Keratinocyte (primary cell): ENCODE results near the gene MEP1A. TPM values are rescaled to one million over a fixed set of nuclear protein-coding genes. Genes with fewer than 3 reads are reported as not detected.
"Not testable (repeated sequence)": the region's sequence is repeated elsewhere in the genome, so short reads cannot be mapped to it uniquely, and the experiment has no call there.

Experiments
- DNase-seq: peaks from one replicate; pipeline ENCODE4 v3.0.0-alpha.2; 2011; ENCODE audit warnings: low read depth, missing footprints, low spot score
- FAIRE-seq: peaks from 2 replicates; lab custom pipeline; 2011; peaks lifted over from hg19 to GRCh38; lab: Jason Lieb, UNC
- H2AFZ ChIP-seq: 2 replicates; pipeline ENCODE4 v1.6.0; 2012; ENCODE audit warnings: low read length, control low read depth, inconsistent platforms; ENCODE audit not compliant: control insufficient read depth
- H3K27ac ChIP-seq: 2 replicates; pipeline ENCODE4 v1.5.1; 2011; ENCODE audit warnings: low read length; ENCODE audit not compliant: control insufficient read depth, insufficient read depth
- H3K27me3 ChIP-seq: 3 replicates; pipeline ENCODE4 v1.6.0; 2011; ENCODE audit warnings: low read length; ENCODE audit not compliant: control insufficient read depth, insufficient read depth; ENCODE audit errors: extremely low read depth
- H3K36me3 ChIP-seq, 2 experiments: 2 replicates in 1 of 2; 3 replicates in 1 of 2; pipeline ENCODE4 v1.5.1; 2011; ENCODE audit warnings: low read length in 2 of 2, mild to moderate bottlenecking in 1 of 2; ENCODE audit not compliant: control insufficient read depth in 2 of 2, insufficient read depth in 2 of 2; ENCODE audit errors: extremely low read depth in 1 of 2
- H3K4me1 ChIP-seq: 3 replicates; pipeline ENCODE4 v1.5.1; 2011; ENCODE audit warnings: low read length; ENCODE audit not compliant: control insufficient read depth, insufficient read depth; ENCODE audit errors: extremely low read depth
- H3K4me2 ChIP-seq: 3 replicates; pipeline ENCODE4 v1.6.0; 2011; ENCODE audit warnings: low read depth, low read length; ENCODE audit not compliant: control insufficient read depth, insufficient read depth; ENCODE audit errors: extremely low read depth
- H3K4me3 ChIP-seq, 3 experiments: fragments of 200-600 bp in 1 of 3; sonication (generic) in 1 of 3; 2 replicates in 2 of 3; 3 replicates in 1 of 3; pipeline ENCODE4 v1.5.1; 2011 to 2016; ENCODE audit warnings: low read length in 3 of 3, mild to moderate bottlenecking in 3 of 3, control low read depth in 2 of 3, inconsistent platforms in 1 of 3, low read depth in 1 of 3, mixed read lengths in 1 of 3, mixed run types in 1 of 3, moderate library complexity in 1 of 3; ENCODE audit not compliant: control insufficient read depth in 2 of 3, insufficient read depth in 2 of 3; ENCODE audit errors: extremely low read depth in 1 of 3
- H3K79me2 ChIP-seq: 2 replicates; pipeline ENCODE4 v1.6.0; 2012; ENCODE audit warnings: low read length; ENCODE audit not compliant: control insufficient read depth, insufficient read depth
- H3K9ac ChIP-seq: 3 replicates; pipeline ENCODE4 v1.6.0; 2011; ENCODE audit warnings: low read length; ENCODE audit not compliant: control insufficient read depth, insufficient read depth; ENCODE audit errors: extremely low read depth
- H3K9me1 ChIP-seq: 3 replicates; pipeline ENCODE4 v1.6.0; 2011; ENCODE audit warnings: low read length; ENCODE audit not compliant: control insufficient read depth, insufficient read depth; ENCODE audit errors: extremely low read depth
- H3K9me3 ChIP-seq: 2 replicates; pipeline ENCODE4 v1.5.1; 2012; ENCODE audit warnings: low read depth, low read length; ENCODE audit not compliant: control insufficient read depth
- H4K20me1 ChIP-seq: 3 replicates; pipeline ENCODE4 v1.6.0; 2011; ENCODE audit warnings: low read length; ENCODE audit not compliant: control insufficient read depth, insufficient read depth; ENCODE audit errors: extremely low read depth
- EZH2 ChIP-seq: IDR thresholded peaks from one replicate; pipeline ENCODE4 v1.6.1; 2012; ENCODE audit warnings: inconsistent platforms, mild to moderate bottlenecking, low read length, moderate library complexity
- dilution Hi-C: fragments of 300-500 bp; cut with MboI; formaldehyde crosslinking; loops from one replicate; pipeline ENCODE4 v1.7.0; 2020; ENCODE audit warnings: low sequenced_read_pairs; ENCODE audit not compliant: extremely low pct_ligation_motif_present
- polyA plus RNA-seq, 5 experiments: library from polyadenylated mRNA; depleted of rRNA in 3 of 5; stranded (reverse) in 3 of 5; stranded (forward) in 1 of 5; unstranded in 1 of 5; fragments of >200 nt; gene quantifications; 1 replicate in 1 of 5; 2 replicates in 3 of 5; 3 replicates in 1 of 5; pipeline versions ENCODE4 v1.2.1 to v1.2.3, GENCODE V29; 2011 to 2012; ENCODE audit warnings: missing spikeins in 2 of 5, low read depth in 1 of 5, low replicate concordance in 1 of 5
- TF ChIP-seq, protein P1 (sequence below), 3 experiments: IDR thresholded peaks in 1 of 3; conservative IDR thresholded peaks in 1 of 3; optimal IDR thresholded peaks in 1 of 3; 2 replicates in 2 of 3; 3 replicates in 1 of 3; pipeline versions ENCODE3 to v1.5.1; 2011; ENCODE audit warnings: low read length in 3 of 3, mild to moderate bottlenecking in 3 of 3, moderate library complexity in 2 of 3, control low read depth in 1 of 3, inconsistent platforms in 1 of 3; ENCODE audit not compliant: insufficient read depth in 2 of 3; ENCODE audit errors: extremely low read depth in 1 of 3

Gene MEP1A
- polyA plus RNA-seq, 1 donor (not counting 4 experiments of a cell fraction or from before 2014, with no cell fraction given), result 0.07 TPM

DNA sequence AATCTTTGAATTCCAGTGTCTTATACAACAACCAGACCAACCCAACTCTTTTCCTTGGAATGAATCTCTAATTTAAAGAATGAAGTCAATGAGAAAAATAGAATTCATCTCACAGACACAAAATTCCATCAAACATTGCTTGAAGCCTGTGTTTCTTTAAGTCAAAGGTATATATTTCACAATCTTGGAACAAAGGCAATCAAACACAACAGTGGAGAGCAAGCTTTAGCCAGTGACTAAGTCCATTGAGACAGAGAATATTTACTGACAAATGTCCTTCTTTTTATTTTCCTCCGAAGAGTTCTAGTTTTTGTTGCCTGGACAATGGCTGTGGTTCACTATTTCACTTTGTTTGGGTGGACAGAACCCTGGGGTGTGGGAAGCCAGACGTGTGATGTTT lies 35.8 kb downstream of the MEP1A start:
- no peaks in the 10 kb centered on the region for H4K20me1 ChIP-seq
- DNase-seq, result no peak
- FAIRE-seq, result no peak
- H2AFZ ChIP-seq, result no peak overlapping the region
- no peaks in the 10 kb centered on the region for H3K9me3 ChIP-seq
- no peaks in the 10 kb centered on the region for H3K79me2 ChIP-seq
- no peaks in the 10 kb centered on the region for H3K36me3 ChIP-seq
- H3K4me3 ChIP-seq, result no peak overlapping the region
- TF ChIP-seq, protein P1, sequence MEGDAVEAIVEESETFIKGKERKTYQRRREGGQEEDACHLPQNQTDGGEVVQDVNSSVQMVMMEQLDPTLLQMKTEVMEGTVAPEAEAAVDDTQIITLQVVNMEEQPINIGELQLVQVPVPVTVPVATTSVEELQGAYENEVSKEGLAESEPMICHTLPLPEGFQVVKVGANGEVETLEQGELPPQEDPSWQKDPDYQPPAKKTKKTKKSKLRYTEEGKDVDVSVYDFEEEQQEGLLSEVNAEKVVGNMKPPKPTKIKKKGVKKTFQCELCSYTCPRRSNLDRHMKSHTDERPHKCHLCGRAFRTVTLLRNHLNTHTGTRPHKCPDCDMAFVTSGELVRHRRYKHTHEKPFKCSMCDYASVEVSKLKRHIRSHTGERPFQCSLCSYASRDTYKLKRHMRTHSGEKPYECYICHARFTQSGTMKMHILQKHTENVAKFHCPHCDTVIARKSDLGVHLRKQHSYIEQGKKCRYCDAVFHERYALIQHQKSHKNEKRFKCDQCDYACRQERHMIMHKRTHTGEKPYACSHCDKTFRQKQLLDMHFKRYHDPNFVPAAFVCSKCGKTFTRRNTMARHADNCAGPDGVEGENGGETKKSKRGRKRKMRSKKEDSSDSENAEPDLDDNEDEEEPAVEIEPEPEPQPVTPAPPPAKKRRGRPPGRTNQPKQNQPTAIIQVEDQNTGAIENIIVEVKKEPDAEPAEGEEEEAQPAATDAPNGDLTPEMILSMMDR (optimal IDR thresholded peaks at IDR 0.05 in 1 of 3, IDR thresholded peaks at IDR 0.05 in 1 of 3, conservative IDR thresholded peaks at IDR 0.05 in 1 of 3; ENCODE audit: extremely low read depth in 1 of 3, insufficient read depth in 2 of 3, low read length in 3 of 3), result no peak
- TF ChIP-seq EZH2, result no peak
- peaks cover 2% of the 10 kb centered on the region for H3K4me1 ChIP-seq
- dilution Hi-C loops, result no loop called here
- no peaks in the 10 kb centered on the region for H3K9me1 ChIP-seq
- H3K27me3 ChIP-seq, result no peaks in the 10 kb centered on the region
- no peak overlapping the region for H3K27ac ChIP-seq
- H3K4me2 ChIP-seq, result no peak overlapping the region
- no peak overlapping the region for H3K9ac ChIP-seq

DNA sequence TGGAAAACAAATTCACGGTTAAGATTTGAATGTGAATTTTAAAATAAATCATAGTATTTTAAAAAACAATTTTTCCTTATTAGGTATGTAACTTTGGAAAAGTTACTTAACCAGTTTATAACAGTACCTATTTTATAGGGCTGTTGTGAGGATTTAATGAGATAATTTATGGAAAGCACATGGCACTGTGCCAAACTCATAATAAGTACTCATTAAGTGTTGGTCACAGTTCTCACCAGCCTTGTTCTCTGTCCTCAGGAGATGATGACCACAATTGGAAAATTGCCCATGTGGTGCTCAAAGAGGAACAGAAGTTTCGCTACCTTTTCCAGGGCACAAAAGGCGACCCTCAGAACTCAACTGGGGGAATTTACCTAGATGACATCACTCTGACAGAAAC lies 39.6 kb downstream of the MEP1A start:
- TF ChIP-seq, protein P1 (optimal IDR thresholded peaks at IDR 0.05 in 1 of 3, IDR thresholded peaks at IDR 0.05 in 1 of 3, conservative IDR thresholded peaks at IDR 0.05 in 1 of 3; ENCODE audit: extremely low read depth in 1 of 3, insufficient read depth in 2 of 3, low read length in 3 of 3), result no peak
- no peak for TF ChIP-seq EZH2
- Histone ChIP-seq H4K20me1 (no peaks in the 10 kb centered on the region), H3K4me1 (no peaks in the 10 kb centered on the region), H3K9ac (no peak overlapping the region), H3K4me2 (no peak overlapping the region), H3K27me3 (no peaks in the 10 kb centered on the region), H3K9me3 (no peaks in the 10 kb centered on the region), H3K27ac (no peak overlapping the region), H3K36me3 (no peaks in the 10 kb centered on the region), H3K4me3 (no peak overlapping the region), H3K9me1 (no peaks in the 10 kb centered on the region), H2AFZ (no peak overlapping the region), H3K79me2 (no peaks in the 10 kb centered on the region)
- DNase-seq (no peak), FAIRE-seq (no peak)
- dilution Hi-C loops, result no loop called here

DNA sequence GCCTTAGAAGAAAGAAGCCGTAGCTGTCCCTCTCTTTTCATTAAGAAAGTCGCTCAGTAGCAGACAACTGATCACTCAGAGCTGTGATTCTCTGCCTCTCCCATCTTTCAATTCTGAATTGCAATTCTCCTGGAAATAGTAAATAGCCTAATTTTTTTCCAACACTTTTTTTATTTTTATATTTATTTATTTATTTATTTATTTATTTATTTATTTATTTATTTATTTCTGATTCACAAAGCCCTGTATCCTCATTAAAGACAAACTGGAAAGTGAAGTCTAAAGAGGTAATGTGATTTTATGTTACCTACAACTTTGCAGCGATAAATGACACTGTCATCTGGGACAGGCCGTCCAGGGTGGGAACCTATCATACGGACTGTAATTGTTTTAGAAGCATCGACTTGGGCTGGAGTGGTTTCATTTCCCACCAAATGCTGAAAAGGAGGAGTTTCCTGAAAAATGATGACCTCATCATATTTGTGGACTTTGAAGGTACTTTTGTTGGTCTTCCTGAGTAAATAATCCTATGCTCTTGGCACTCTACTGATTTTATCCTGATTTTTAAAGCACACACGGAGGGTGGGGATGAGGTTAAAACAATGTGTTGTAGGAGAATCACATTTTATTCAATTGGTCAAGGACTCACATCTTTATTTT lies 41.2 kb downstream of the MEP1A start:
- H3K27me3 ChIP-seq, DNase-seq, H3K4me3 ChIP-seq, dilution Hi-C loops, H3K27ac ChIP-seq, H4K20me1 ChIP-seq, H3K9me3 ChIP-seq, FAIRE-seq, H3K9ac ChIP-seq, H3K79me2 ChIP-seq, H2AFZ ChIP-seq, H3K36me3 ChIP-seq, H3K4me2 ChIP-seq, H3K9me1 ChIP-seq, H3K4me1 ChIP-seq: not testable (repeated sequence)

DNA sequence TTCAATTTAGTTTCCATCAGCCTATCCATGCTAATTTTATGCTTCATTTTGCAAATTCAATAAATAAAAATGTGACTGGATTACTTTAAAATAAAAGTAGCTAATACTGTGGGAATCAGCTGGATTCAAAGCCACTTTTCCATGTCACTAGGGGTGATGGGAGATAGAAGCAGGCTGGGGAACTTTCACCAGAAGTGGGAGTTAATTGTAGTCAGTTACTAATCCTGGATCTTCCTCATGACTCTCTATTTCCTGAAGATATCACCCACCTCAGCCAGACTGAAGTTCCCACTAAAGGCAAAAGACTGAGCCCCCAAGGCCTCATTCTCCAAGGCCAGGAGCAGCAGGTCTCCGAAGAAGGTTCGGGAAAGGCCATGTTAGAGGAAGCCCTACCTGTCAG lies 41.8 kb downstream of the MEP1A start:
- H3K79me2 ChIP-seq, H3K4me3 ChIP-seq, DNase-seq, H3K4me2 ChIP-seq, dilution Hi-C loops, H3K9ac ChIP-seq, H3K4me1 ChIP-seq, H3K9me1 ChIP-seq, H3K27me3 ChIP-seq, H4K20me1 ChIP-seq, H3K27ac ChIP-seq, H3K9me3 ChIP-seq, H2AFZ ChIP-seq, FAIRE-seq, H3K36me3 ChIP-seq: not testable (repeated sequence)
